Measurements from ENCODE around the gene PTPN23.
"Not testable (repeated sequence)": the region's sequence is repeated elsewhere in the genome, so short reads cannot be mapped to it uniquely, and the experiment has no call there.

PTPN23 gene

GRCh38 chr3:47370020-47370419, 10.8 kb upstream of the PTPN23 start:
- not testable (repeated sequence) for DNase-seq

DNA sequence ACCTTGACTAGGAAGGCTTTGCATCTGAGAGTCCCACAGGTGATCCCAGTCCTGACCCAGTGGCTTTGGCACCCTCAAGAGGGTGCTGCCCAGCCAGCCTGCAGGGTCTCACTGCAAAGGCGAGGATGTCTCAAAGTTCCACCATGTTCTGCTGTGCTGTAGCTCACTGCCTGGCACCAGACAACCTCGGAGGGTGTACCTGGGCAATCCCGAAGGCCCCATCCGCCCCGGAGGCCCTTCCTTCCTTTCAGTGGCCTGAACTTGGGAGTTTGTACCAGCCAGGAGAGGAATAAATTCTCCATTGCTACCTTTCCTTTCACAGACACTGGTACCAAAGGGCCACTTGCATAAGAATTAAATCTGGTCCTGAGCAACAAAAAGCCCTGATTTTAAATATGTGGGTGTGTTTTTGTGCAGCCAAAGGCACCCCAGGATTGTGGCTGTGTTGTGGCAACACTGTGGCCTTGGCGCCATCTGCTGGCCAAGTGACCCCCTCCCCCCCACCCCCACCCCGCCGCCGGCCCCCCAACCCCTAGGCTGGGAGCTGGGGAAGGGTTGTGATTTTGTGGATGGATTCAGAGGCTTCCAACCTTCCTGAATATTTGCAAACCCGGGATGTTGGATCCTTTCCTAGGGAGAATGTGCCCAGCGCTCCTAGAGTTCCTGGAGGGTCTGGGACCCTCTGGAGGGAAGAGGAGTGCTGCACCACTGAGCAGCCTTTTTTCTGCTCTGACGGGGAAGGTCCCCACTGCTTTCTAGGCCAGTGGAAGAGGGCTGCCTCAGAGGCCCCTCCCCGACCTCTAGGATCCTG, 9.7 kb upstream of the PTPN23 start:
- DNase-seq = peak; percentile 18

DNA sequence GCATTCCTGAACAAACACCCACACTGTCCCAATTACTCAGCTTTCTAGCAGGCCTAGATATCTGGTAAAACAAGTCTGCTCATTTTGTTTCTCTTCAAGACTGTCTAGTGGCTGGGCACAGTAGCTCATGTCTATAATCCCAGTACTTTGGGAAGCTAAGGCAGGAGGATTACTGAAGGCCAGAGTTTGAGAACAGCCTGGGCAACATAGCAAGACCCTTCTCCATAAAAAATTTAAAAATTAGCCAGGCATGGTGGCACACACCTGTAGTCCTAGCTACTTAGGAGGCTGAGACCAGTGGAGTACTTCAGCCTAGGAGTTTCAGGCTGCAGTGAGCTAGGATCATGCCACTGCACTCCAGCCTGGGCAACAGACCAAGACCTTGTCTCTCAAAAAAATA, 6.2 kb upstream of the PTPN23 start:
- DNase-seq = no peak

DNA sequence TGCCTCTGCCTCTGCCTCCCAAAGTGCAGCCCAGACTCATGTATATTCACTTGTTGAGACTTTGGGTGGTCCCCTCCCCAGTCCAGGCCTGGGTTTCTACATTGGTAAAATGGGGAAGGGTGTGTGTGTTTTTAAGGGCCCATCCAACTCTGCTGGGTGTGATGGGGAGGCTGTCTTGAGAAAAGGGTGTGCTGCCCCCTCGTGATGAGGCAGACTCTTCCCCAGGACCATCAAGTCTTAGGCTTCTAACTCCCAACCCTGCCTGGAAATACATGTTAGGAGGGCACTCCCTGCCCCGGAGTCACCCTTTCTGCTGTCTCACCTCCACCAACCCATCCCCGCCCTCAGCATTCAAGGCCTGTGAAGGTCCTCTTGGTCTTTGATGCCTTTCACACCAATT, 4.4 kb upstream of the PTPN23 start:
- no peak for DNase-seq

DNA sequence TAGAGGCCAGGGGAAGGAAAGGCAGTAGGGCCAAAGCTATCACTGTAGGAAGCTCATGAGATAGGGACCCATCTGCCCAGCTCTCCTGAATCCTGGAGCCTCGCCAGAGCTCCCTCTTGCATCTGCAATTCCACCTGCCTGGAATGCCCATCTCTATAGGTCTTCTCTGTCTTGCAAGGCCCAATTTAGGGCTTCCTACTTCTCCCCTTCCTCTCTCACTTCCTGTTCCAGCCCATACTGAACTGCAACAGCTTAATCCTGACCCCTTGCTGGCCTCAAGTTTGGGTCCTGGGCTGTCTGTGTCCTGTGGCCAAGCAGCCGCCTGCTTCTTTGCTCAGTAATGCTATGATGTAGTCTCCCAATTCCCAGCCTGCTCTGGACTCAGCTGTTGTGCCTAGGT, 3.6 kb upstream of the PTPN23 start:
- no peak for DNase-seq

- DNase-seq = no peak
These were observed 2.0 kb upstream of the PTPN23 start for GRCh38 chr3:47378869-47379268.

- no peak for DNase-seq
These were observed 1.4 kb upstream of the PTPN23 start for GRCh38 chr3:47379411-47379899.

GRCh38 chr3:47380026-47380600, 708 bp upstream of the PTPN23 start:
- DNase-seq = no peak

- DNase-seq = peak; percentile 86
These were observed 716 bp downstream of the PTPN23 start for GRCh38 chr3:47381317-47382157.

GRCh38 chr3:47384425-47384824, 3.6 kb downstream of the PTPN23 start:
- no peak for DNase-seq

DNA sequence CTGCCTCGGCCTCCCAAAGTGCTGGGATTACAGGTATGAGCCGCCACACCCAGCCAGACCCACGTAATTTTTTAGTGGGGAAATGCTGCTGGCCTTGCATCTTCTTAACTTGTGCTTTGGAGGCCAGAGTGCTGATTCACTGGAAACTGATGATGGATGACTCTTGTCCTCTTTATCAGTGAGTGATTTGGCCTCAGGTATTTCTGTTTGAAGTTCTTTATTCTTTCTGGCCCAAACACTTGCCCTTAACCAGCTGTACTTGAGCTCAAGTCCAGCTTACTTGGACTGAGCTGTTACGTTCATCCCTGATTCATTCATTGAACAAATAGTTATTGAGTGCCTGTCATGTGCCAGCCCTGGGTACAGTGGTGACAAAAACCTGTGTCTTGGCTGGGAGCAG, 4.2 kb downstream of the PTPN23 start:
- DNase-seq = no peak

GRCh38 chr3:47385796-47386195, 5.0 kb downstream of the PTPN23 start:
- no peak for DNase-seq

DNA sequence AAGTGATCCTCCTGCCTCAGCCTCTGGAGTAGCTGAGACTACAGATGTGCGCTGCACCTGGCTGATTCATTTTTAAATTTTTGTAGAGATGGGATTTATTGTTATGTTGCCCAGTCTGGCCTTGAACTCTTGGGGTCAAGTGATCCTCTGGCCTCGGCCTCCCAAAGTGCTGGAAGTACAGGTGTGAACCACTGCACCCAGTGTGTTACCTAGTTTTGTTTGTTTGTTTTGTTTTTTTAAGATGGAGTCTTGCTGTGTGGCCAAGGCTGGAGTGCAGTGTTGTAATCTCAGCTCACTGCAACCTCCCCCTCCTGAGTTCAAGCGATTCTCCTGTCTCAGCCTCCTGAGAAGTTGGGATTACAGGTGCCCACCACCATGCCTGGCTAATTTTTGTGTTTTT, 12.1 kb downstream of the PTPN23 start:
- no peak for DNase-seq

DNA sequence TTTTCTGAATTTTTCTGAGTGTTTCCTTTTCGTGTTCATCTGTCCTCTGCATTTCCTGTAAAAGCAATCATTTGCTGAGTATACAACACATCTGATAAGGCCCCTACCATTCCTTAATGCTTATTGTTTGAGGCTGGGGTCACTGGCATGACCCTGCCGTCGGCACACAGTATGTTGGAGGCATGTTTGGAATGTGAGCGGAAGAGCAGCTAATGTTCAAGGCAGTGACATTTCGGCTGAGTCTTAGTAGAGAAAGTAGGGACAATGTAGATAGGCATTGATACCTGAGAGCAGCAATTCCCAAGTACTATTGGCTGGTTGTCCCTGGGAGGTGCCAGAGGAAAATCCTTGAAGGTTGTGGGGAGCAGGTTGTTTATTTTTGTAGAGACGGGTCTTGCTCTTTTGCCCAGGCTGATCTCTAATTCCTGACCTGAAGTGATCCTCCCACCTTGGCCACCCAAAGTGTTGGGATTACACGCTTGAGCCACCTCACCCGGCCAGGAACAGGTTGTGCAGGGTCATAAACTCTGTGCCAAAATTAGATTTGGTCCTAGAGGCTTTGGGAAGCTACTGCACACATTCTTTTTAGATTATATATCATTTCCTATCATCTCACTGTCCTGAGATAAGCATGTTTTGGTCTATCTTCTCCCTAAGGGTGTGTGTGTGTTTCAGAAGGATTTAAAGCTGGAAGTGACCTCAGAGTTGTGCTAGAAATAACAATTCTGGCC, 13.5 kb downstream of the PTPN23 start:
- peak; percentile 48 for DNase-seq

DNA sequence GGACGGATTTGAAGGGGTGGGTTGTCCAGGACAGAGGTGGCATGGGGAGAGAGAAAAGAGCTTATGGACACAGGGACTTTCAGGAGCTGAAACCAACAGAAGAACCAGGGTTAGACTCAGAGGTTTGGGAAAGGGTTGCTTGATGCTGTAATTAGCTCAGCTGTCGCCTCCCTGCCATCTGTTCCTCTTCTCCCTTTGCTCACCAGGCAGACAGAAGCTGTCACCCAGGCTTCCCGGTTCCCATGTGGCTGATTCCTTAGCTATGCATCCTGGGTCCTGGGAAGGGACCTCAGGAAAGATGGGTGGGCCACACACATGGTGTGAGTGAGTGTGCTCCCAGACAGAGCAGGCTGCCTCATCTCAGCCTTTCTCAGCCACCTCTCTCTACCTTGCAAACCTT, 14.1 kb downstream of the PTPN23 start:
- DNase-seq = no peak

DNA sequence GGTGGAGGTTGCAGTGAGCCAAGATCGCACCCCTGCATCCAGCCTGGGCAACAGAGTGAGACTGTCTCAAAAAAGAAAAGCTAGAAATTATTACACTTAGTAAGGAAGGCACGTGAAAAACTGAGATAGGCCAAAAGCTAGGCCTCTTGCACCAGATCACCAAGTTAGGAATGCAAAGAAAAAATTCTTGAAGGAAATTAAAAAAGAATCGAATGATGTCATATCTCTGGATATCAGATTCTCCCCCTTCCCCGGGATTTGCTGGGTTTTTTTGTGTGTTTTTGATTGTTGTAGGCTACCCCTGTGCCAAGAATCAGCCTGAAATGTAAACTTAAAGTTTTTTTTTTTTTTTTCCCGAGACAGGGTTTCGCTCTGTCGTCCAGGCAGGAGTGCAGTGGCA, 17.4 kb downstream of the PTPN23 start:
- no peak for DNase-seq

DNA sequence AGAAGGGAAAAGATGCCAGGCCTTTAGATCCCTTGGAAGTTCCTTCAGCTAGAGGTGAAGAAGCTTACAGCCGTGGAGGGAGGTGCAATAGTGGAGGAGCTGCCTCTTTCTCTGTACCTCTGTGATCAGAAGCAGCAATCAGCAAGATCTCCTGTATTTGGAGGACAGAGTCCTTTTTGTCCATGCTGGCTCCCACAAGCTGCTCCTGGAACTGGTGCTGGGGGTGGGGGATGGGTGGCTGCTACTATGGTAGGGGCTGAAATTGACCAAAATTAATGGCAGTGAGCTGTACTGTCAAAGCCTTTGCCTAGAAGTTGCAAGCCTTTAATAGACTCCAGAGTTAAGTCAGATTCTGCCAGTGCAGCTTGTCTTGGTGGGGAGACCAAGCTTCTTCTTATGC, 18.2 kb downstream of the PTPN23 start:
- DNase-seq = no peak

DNA sequence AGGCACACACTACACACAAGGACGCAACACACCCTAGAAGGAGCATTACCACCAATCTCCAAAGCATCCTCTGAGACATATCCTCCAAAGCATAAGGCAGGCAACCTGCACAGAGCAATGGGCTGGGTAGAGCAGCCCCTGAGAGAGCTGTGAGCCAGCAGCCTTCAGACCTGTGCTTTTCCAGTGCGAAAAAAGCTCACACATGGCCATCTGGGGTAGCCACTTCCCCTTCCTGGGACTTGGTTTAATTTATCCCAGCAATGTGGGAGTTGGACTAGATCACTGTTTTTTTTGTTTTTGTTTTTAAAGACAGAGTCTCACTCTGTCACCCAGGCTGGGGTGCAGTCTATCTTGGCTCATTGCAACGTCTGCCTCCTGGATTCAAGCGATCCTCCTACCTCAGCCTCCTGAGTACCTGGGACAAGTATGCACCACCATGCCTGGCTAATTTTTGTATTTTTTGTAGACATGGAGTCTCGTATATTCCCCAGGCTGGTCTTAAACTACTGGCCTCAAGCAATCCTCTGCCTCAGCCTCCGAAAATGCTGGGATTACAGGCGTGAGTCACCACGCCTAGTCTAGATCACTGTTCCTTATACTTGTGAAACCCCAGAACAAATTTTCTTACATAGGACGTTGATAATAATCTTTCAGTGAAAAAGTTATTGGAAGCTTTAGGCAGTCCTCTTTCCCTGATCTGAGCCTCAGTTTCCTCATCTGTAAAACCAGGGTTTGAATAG, 18.9 kb downstream of the PTPN23 start:
- DNase-seq = no peak

- no peak for DNase-seq
These were observed 23.6 kb downstream of the PTPN23 start for GRCh38 chr3:47404431-47404876.

DNA sequence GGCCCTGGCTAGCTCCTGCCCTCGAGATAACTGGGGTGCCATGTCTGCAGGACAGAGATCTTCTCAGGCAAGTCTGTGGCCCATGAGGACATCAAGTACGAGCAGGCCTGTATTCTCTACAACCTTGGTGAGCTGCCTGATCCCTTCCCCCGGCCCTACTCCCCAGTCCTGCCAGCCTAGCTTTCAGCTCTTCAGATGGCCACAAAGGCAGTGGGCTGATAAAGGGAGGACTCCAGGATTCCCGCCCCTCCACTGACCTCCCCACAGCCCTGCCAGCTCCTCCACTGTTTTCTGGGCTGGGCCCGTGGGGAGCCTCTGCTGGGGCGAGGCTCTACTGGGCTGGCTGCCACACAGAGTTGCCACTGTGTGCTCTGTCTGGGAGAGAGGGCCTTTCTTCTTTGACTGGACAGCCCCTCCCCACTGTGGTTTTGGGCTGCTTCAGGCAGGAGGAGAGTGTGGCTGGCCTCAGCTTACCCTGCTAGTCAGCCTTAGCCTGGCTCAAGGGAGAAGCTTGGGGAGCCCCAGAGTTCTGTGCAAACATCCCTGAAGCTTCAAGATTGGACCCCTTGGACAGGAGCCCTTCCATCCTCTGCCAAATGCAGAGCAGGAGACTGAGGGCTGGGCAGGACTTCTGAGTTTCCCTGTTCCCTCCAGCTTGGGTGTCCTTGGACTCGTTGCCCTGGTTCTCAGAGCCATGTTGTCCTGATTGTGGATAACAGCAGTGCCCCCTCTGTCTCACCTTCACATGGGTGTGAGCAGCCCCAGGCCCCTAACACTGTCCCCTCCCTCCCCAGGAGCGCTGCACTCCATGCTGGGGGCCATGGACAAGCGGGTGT, 24.4 kb downstream of the PTPN23 start:
- DNase-seq = peak; percentile 16
